ENCODE measurements around the gene RAD52. TPM values are rescaled to one million over a fixed set of nuclear protein-coding genes. Genes with fewer than 3 reads are reported as not detected.

The RAD52 gene
- total RNA-seq, 1 experiment from 2014 or later: 16.4 TPM

Other genes with a start within 250 kb of the RAD52 start
- 41.1 and 46.5 TPM in 2 replicates for gene WNK1, start 197.1 kb downstream of the RAD52 start, total RNA-seq (2014; rRNA removed; shearing (Covaris generic))
- gene ERC1, start 41.5 kb upstream of the RAD52 start, total RNA-seq (2014; rRNA removed; shearing (Covaris generic)): 14.3 and 14.4 TPM in 2 replicates